K562 (cell line): ENCODE data around the gene DHRS2. TPM values are rescaled to one million over a fixed set of nuclear protein-coding genes. Genes with fewer than 3 reads are reported as not detected.

ENCODE experiments used
- ADNP ChIP-seq: fragments of 200-800 bp; sonication (Bioruptor generic); IDR thresholded peaks from 2 replicates; pipeline ENCODE4 v1.6.1; 2016; ENCODE audit warnings: missing genetic modification characterization, missing compliant biosample characterization
- ETV6 ChIP-seq, 3 experiments: fragments of 150-350 bp in 1 of 3; sonication (generic) in 1 of 3; formaldehyde crosslinking in 1 of 3; IDR thresholded peaks; 2 replicates each; pipeline versions ENCODE4 v1.6.1 to v1.8.0; 2014 to 2022; ENCODE audit warnings: borderline replicate concordance in 2 of 3, low read depth in 2 of 3, antibody characterized with exemption in 1 of 3, low read length in 1 of 3, mild to moderate bottlenecking in 1 of 3, missing genetic modification reagents in 1 of 3
- GATAD2B ChIP-seq: fragments of 450-650 bp; IDR thresholded peaks from 2 replicates; pipeline ENCODE4 v1.6.1; 2017; ENCODE audit warnings: mild to moderate bottlenecking, borderline replicate concordance
- KDM4B ChIP-seq, 2 experiments: fragments of 450-650 bp in 1 of 2; sonication (generic) in 1 of 2; IDR thresholded peaks; 2 replicates each; pipeline ENCODE4 v1.6.1; 2016 to 2017; ENCODE audit warnings: borderline replicate concordance in 2 of 2, antibody characterized with exemption in 1 of 2, low read depth in 1 of 2, mild to moderate bottlenecking in 1 of 2
- KDM5B ChIP-seq: fragments of 200-600 bp; sonication (generic); IDR thresholded peaks from 2 replicates; pipeline ENCODE4 v1.6.1; 2012; ENCODE audit warnings: low read depth, mild to moderate bottlenecking, moderate library complexity, low read length, control low read depth, inconsistent platforms; ENCODE audit not compliant: insufficient replicate concordance
- POLR2AphosphoS5 ChIP-seq: IDR thresholded peaks from 2 replicates; pipeline ENCODE4 v1.6.1; 2011; ENCODE audit warnings: mild to moderate bottlenecking, low read depth, low read length, moderate library complexity; ENCODE audit not compliant: control insufficient read depth, insufficient read depth
- POLR2G ChIP-seq: fragments of 200-400 bp; formaldehyde crosslinking; IDR thresholded peaks from 2 replicates; pipeline ENCODE4 v1.6.1; 2017; ENCODE audit warnings: low read depth, mild to moderate bottlenecking, antibody characterized with exemption, low read length, moderate library complexity
- TGIF2 ChIP-seq: sonication (generic); formaldehyde crosslinking; IDR thresholded peaks from 2 replicates; pipeline ENCODE4 v1.8.1; 2022; ENCODE audit warnings: mild to moderate bottlenecking, missing genetic modification reagents, moderate library complexity
- polyA plus RNA-seq, 8 experiments: library from polyadenylated mRNA; depleted of rRNA in 4 of 8; stranded (reverse) in 5 of 8; unstranded in 3 of 8; fragments of >200 nt; fragmentation: Nextera tagmentation in 2 of 8; fragmentation: Illumina TruSeq in 1 of 8; extraction: Ambion mirVana in 2 of 8; extraction: Trizol in 1 of 8; gene quantifications; 2 replicates each; pipeline versions ENCODE4 v1.2.1 to v1.2.3, GENCODE V29; 2011 to 2014; ENCODE audit warnings: inconsistent platforms in 1 of 8, missing spikeins in 1 of 8
- total RNA-seq, 7 experiments: library from RNA; depleted of rRNA in 6 of 7; stranded (reverse); fragments of >200 nt in 6 of 7; fragmentation: Illumina TruSeq in 2 of 7; extraction: Trizol in 2 of 7; gene quantifications; 2 replicates each; pipeline versions ENCODE4 v1.2.1 to v1.2.3, GENCODE V29; 2011 to 2021; ENCODE audit warnings: low replicate concordance in 1 of 7
- TF ChIP-seq, protein P1 (sequence below): fragments of 450-650 bp; IDR thresholded peaks from 2 replicates; pipeline ENCODE4 v1.6.1; 2016

DHRS2 gene
- total and polyA plus RNA-seq, 9 of the 15 experiments (the other 6 are each of a cell fraction or from before 2014, with no cell fraction given): 2.9 to 96.8 (median 64.4) TPM

DNA sequence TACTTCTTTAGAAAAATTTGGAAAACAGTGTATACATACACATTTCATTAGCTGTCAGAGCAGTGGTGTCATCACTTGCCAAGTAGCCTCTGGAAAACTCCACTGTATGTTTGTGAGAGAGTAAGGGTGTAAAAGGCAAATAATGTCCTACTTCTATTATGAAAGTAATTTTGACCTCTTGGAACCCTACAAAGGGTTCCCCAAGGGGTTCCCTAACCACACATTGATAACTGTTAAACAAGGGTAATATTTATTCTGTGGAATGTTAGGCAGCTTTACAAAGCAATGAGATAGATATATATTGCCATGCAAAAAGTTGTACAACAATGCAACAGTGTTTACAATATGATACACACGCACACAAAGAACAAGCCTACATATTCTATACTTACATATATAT is 18.6 kb upstream of the DHRS2 start (continued):
- TF ChIP-seq, protein P1, sequence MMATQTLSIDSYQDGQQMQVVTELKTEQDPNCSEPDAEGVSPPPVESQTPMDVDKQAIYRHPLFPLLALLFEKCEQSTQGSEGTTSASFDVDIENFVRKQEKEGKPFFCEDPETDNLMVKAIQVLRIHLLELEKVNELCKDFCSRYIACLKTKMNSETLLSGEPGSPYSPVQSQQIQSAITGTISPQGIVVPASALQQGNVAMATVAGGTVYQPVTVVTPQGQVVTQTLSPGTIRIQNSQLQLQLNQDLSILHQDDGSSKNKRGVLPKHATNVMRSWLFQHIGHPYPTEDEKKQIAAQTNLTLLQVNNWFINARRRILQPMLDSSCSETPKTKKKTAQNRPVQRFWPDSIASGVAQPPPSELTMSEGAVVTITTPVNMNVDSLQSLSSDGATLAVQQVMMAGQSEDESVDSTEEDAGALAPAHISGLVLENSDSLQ: no peak
- no peak for TF ChIP-seq KDM4B (IDR thresholded peaks at IDR 0.05; ENCODE audit: borderline replicate concordance in 2 of 2, low read depth in 1 of 2)
- no peak for TF ChIP-seq GATAD2B
- no peak for TF ChIP-seq ETV6 (IDR thresholded peaks at IDR 0.05; ENCODE audit: borderline replicate concordance in 1 of 2, low read depth in 2 of 2, low read length in 1 of 2)
- TF ChIP-seq ETV6 (CRISPR knock-in tag; IDR thresholded peaks at IDR 0.05; ENCODE audit: borderline replicate concordance): no peak
- no peak for TF ChIP-seq POLR2AphosphoS5
- TF ChIP-seq TGIF2 (CRISPR knock-in tag): no peak
- no peak for TF ChIP-seq POLR2G
- TF ChIP-seq KDM5B: no peak
- no peak for TF ChIP-seq ADNP (tag)
